NCI-H526 (cell line): Measurements from ENCODE around the gene TATDN2.
A peak's percentile ranks its signal among the peaks of the same experiment; 100 is the strongest.

Experiments used
- DNase-seq, 2 experiments: peaks; one replicate each; lab custom pipeline; 2025; lab: John Stamatoyannopoulos, UW

The TATDN2 gene, protein sequence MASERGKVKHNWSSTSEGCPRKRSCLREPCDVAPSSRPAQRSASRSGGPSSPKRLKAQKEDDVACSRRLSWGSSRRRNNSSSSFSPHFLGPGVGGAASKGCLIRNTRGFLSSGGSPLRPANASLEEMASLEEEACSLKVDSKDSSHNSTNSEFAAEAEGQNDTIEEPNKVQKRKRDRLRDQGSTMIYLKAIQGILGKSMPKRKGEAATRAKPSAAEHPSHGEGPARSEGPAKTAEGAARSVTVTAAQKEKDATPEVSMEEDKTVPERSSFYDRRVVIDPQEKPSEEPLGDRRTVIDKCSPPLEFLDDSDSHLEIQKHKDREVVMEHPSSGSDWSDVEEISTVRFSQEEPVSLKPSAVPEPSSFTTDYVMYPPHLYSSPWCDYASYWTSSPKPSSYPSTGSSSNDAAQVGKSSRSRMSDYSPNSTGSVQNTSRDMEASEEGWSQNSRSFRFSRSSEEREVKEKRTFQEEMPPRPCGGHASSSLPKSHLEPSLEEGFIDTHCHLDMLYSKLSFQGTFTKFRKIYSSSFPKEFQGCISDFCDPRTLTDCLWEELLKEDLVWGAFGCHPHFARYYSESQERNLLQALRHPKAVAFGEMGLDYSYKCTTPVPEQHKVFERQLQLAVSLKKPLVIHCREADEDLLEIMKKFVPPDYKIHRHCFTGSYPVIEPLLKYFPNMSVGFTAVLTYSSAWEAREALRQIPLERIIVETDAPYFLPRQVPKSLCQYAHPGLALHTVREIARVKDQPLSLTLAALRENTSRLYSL

DNA sequence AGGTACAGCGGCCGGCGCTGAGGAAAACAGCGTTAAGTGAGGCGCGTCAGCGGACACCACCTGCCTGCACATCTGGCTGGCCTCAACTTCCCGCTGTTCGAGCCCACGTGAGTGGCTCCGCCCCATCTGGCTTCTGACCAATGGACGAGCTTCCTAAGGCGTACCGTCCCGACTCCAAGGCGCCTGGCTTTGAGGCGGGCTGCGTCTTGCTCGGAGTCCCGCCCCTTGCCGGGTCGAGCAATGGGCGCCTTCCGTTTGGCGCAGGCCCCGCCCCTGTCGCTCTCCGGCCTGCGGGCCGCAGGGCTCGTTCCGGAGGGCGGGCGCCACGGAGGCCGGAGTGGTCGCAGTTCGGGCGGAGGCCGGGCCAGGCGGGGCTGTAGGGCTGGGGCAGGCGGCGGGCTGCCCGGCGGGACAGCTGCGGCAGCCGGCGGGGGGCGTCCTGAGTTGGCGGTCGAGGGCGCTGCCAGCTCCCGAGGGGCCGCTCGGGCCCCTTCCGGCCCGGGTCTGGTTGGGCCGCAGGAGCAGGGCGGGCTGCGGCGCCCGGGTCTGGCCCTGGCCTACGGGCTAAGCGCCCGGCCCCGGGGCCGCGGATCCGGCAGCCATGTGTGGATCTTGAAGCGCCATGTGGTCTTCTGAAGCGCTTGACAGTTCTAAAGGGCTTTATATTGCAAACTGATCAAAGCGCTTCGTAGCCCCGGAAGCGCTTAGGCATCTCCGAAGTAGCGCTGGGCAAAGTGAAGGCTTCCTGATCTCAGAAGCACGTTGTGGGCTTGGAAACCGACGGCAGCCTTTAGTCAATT is at the start of gene TATDN2:
Gene TATDN2, plus strand, starts transcription at position 276 of the 800 bp plus-strand sequence. CDS start 742 bp downstream, outside the sequence.
- DNase-seq, result peak; percentile 91 to 98

GRCh38 chr3:10198761-10199649 is 49.3 kb upstream of the TATDN2 start:
- no peak for DNase-seq

- no peak for DNase-seq
Measured at GRCh38 chr3:10204921-10205320, 43.3 kb upstream of the TATDN2 start.

- DNase-seq, result no peak
Measured at GRCh38 chr3:10205451-10206165, 42.7 kb upstream of the TATDN2 start.

GRCh38 chr3:10206166-10206511 is 42.1 kb upstream of the TATDN2 start:
- DNase-seq, result no peak

GRCh38 chr3:10213156-10213792 is 35.0 kb upstream of the TATDN2 start:
- no peak for DNase-seq

- DNase-seq, result peak; percentile 63 to 75
Measured at GRCh38 chr3:10215578-10216368, 32.5 kb upstream of the TATDN2 start.

- no peak for DNase-seq
Measured at GRCh38 chr3:10217359-10217758, 30.9 kb upstream of the TATDN2 start.

DNA sequence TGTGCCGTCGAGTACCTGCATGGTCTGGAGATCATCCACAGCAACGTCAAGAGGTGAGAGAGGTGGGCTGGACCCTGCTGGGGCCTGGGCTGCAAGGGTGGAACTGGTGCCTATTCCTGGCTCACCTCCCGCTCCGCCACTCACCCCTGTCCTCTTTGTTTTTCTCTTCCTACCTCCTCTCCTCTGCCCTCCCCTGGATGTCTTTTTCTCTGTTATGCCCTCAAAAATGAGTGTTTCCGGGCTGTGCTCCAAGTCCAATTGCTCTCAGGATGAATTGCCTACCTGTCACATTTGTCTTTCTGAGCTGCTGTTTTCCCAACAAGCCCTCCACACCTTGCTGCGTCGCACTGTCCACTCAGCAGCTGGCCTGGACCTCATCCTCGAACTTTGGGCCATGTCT is 28.5 kb upstream of the TATDN2 start:
- no peak for DNase-seq

DNA sequence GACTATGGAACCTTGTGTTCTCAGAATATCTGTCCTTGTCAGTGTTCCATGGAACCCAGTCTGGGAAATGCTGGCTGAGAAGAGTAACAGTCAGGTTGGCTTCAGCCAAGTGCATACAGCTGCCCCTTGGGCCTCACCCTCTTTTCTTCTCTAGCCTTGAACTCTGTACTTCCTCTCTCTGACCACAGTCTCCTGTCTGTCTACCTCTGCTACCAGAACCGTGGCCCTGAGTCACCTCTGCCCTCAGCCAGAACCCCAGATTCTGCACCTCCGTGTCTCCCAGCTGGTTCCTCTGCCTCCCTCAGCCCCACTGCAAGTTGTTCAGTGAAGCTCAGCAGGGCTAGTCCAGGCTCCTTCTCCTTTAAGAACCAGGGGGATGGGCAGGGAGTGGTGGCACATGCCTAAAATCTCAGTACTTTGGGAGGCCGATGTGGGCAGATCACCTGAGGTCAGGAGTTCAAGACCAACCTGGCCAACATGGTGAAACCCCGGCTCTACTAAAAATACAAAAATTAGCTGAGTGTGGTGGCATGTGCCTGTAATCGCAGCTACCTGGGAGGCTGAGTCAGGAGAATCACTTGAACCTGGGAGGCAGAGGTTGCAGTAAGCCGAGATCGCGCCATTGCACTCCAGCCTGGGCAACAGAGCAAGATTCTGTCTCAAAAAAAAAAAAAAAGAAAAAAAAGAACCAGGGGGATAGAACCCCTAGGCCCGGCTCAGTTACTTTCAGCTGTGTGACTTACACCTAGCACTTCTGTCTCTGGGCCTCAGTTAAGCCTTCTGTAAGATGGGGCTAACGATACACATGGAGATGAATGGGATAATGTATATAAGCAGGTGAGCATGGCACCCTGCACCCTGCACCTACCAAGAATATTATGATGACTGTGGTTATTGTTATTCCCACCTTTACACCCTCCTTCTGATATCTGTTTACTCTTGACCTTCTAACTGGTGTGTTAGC is 24.3 kb upstream of the TATDN2 start:
- DNase-seq, result no peak

DNA sequence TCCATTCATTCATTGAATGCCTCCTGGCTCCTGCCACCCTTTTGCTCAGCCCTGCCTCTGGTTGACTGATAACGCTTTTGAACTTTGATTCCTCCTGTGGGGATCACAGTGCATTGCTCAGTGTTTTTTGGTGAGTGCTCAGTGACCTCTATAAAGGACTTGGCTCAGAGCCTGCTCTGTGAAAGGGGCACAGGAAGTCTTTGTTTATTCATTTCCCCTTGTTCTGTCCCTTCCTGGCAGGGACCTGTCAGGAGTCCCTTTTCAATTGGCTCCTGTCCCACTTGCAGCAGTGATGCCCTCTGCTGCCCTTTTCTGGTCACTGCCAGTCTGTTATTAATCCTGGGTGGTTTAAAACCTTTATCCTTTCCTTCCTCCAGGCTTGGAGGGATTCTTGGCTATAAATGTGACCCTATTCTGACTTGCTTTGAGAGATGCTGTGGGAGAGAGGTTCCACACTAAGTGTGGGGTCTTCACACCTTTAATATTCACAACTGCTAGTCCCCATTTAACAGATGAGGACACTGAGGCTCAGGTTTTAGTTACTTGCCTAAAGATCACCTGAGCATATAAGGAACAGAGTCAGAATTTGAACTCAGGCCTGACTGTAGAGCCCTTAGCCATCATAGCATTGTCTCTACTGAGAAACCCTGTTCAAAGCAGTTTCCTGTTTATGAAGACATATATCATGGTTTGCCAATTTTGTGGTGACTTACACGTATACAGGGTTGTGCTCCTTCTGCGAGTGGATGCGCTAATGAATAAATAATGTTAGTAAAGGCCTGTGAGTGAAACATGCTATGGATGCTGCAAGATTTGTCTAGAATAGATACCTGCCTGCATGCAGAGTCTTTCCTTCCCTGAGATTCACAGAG is 23.2 kb upstream of the TATDN2 start:
- DNase-seq, result peak; percentile 49 to 75

- DNase-seq, result peak; percentile 90 to 93
Measured at GRCh38 chr3:10226293-10226692, 22.0 kb upstream of the TATDN2 start.

DNA sequence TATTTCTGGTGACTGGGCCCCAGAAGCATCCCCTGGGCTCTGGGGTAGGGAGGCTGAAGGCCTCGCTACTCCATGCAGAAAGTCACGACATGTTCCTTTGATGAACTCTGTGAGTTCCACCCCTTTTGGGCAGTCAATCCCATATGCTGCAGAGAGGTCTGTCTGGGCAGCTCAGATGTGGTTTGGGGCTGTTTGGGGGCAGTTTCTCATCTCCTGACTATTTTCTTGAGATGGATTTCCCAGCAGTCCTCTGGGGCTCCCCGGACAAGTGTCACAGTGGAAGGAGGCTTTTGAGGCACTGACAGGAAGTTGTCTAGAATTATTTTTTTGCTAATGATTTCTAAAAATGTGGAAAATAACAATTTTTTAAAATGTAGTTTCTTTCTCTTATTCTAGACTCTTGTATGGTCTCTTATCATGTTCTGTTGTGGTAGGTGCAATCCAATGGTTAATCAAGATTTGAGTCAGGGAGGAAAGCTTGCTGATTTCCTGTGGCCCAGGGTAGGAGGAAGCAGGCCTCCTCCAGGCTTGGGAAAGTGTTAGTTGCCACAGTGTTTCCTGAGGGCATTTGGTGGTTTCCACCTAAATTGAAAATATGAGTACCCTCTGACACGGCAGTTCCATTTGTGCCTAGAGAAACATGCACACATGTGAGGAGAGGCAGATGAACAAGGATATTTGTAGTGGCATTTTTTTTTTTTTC is 19.9 kb upstream of the TATDN2 start:
- DNase-seq, result no peak

- DNase-seq, result no peak
Measured at GRCh38 chr3:10229576-10229975, 18.7 kb upstream of the TATDN2 start.

DNA sequence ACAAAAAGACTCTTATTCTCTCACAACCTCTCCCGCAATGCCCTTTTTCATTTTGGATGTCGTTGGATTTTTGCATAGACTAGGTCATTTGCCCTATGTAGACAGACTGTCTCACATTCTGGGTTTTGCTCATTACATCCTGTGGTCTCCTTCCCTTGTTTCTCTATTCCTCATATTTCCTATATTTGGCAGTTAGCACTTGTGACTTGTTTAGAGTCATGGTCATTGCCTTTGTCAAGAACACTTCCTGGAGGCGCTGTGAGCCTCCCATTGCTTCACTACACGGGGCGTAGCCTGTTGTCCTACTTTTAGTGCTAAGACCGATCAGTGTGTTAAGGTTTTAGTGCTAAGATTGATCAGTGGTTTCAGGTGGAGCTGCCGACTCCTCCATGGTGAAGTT is 16.1 kb upstream of the TATDN2 start:
- no peak for DNase-seq

GRCh38 chr3:10233988-10234387 is 14.3 kb upstream of the TATDN2 start:
- no peak for DNase-seq
